Measurements from ENCODE around the gene AHI1. TPM values are rescaled to one million over a fixed set of nuclear protein-coding genes. Genes with fewer than 3 reads are reported as not detected.

AHI1 gene
- polyA plus RNA-seq, 1 donor (not counting 4 experiments of a cell fraction or from before 2014, with no cell fraction given) = 7.0 TPM

- peaks cover 4% of the 10 kb centered on the region for H3K4me1 ChIP-seq (ENCODE audit: control insufficient read depth, extremely low read depth, insufficient read depth, low read length)
- H3K27ac ChIP-seq (ENCODE audit: control insufficient read depth, insufficient read depth, low read length) = no peak overlapping the region
- no peak overlapping the region for H3K9ac ChIP-seq (ENCODE audit: control insufficient read depth, extremely low read depth, insufficient read depth, low read length)
- no peaks in the 10 kb centered on the region for H3K79me2 ChIP-seq (ENCODE audit: control insufficient read depth, insufficient read depth, low read length)
- H3K4me3 ChIP-seq (ENCODE audit: control insufficient read depth in 2 of 3, extremely low read depth in 1 of 3, insufficient read depth in 2 of 3, low read depth in 1 of 3, low read length in 3 of 3) = no peak overlapping the region
- dilution Hi-C loops (cut with MboI; ENCODE audit: extremely low pct_ligation_motif_present, low sequenced_read_pairs) = no loop called here
- peak overlapping the region; percentile 16 for H2AFZ ChIP-seq (ENCODE audit: control insufficient read depth, low read length)
- no peaks in the 10 kb centered on the region for H3K9me1 ChIP-seq (ENCODE audit: control insufficient read depth, extremely low read depth, insufficient read depth, low read length)
- no peaks in the 10 kb centered on the region for H4K20me1 ChIP-seq (ENCODE audit: control insufficient read depth, extremely low read depth, insufficient read depth, low read length)
- H3K36me3 ChIP-seq (ENCODE audit: control insufficient read depth in 2 of 2, extremely low read depth in 1 of 2, insufficient read depth in 2 of 2, low read length in 2 of 2) = no peaks in the 10 kb centered on the region
- peak overlapping the region; percentile 79 for H3K4me2 ChIP-seq (ENCODE audit: control insufficient read depth, extremely low read depth, insufficient read depth, low read depth, low read length)
- FAIRE-seq = no peak
- H3K9me3 ChIP-seq (ENCODE audit: control insufficient read depth, low read depth, low read length) = no peaks in the 10 kb centered on the region
- TF ChIP-seq CTCF (optimal IDR thresholded peaks at IDR 0.05 in 1 of 3, IDR thresholded peaks at IDR 0.05 in 1 of 3, conservative IDR thresholded peaks at IDR 0.05 in 1 of 3; ENCODE audit: extremely low read depth in 1 of 3, insufficient read depth in 2 of 3, low read length in 3 of 3) (no peak), EZH2 (IDR thresholded peaks at IDR 0.05; ENCODE audit: low read length) (no peak)
- H3K27me3 ChIP-seq (ENCODE audit: control insufficient read depth, extremely low read depth, insufficient read depth, low read length) = no peaks in the 10 kb centered on the region
- no peak for DNase-seq (ENCODE audit: low read depth, low spot score)
These were observed 226.6 kb downstream of the AHI1 start for GRCh38 chr6:135270676-135271536.

GRCh38 chr6:135269481-135269891, 228.1 kb downstream of the AHI1 start:
- H3K4me2 ChIP-seq (ENCODE audit: control insufficient read depth, extremely low read depth, insufficient read depth, low read depth, low read length) = no peak overlapping the region
- no peak for TF ChIP-seq CTCF (optimal IDR thresholded peaks at IDR 0.05 in 1 of 3, IDR thresholded peaks at IDR 0.05 in 1 of 3, conservative IDR thresholded peaks at IDR 0.05 in 1 of 3; ENCODE audit: extremely low read depth in 1 of 3, insufficient read depth in 2 of 3, low read length in 3 of 3)
- no peak for TF ChIP-seq EZH2 (IDR thresholded peaks at IDR 0.05; ENCODE audit: low read length)
- no peaks in the 10 kb centered on the region for H3K27me3 ChIP-seq (ENCODE audit: control insufficient read depth, extremely low read depth, insufficient read depth, low read length)
- no peaks in the 10 kb centered on the region for H3K9me3 ChIP-seq (ENCODE audit: control insufficient read depth, low read depth, low read length)
- H4K20me1 ChIP-seq (ENCODE audit: control insufficient read depth, extremely low read depth, insufficient read depth, low read length) = no peaks in the 10 kb centered on the region
- H3K27ac ChIP-seq (ENCODE audit: control insufficient read depth, insufficient read depth, low read length) = no peak overlapping the region
- peaks cover 4% of the 10 kb centered on the region for H3K4me1 ChIP-seq (ENCODE audit: control insufficient read depth, extremely low read depth, insufficient read depth, low read length)
- H3K4me3 ChIP-seq (ENCODE audit: control insufficient read depth in 2 of 3, extremely low read depth in 1 of 3, insufficient read depth in 2 of 3, low read depth in 1 of 3, low read length in 3 of 3) = no peak overlapping the region
- no peak overlapping the region for H3K9ac ChIP-seq (ENCODE audit: control insufficient read depth, extremely low read depth, insufficient read depth, low read length)
- no peaks in the 10 kb centered on the region for H3K9me1 ChIP-seq (ENCODE audit: control insufficient read depth, extremely low read depth, insufficient read depth, low read length)
- no peak overlapping the region for H2AFZ ChIP-seq (ENCODE audit: control insufficient read depth, low read length)
- no peaks in the 10 kb centered on the region for H3K36me3 ChIP-seq (ENCODE audit: control insufficient read depth in 2 of 2, extremely low read depth in 1 of 2, insufficient read depth in 2 of 2, low read length in 2 of 2)
- no peak for DNase-seq (ENCODE audit: low read depth, low spot score)
- FAIRE-seq = no peak
- H3K79me2 ChIP-seq (ENCODE audit: control insufficient read depth, insufficient read depth, low read length) = no peaks in the 10 kb centered on the region
- dilution Hi-C loops (cut with MboI; ENCODE audit: extremely low pct_ligation_motif_present, low sequenced_read_pairs) = no loop called here

Data from keratinocyte (primary cell).